Left lobe of liver (tissue), 2 donors: ENCODE results near the gene GCC1. TPM values are rescaled to one million over a fixed set of nuclear protein-coding genes. Genes with fewer than 3 reads are reported as not detected.
"Not testable (repeated sequence)": the region's sequence is repeated elsewhere in the genome, so short reads cannot be mapped to it uniquely, and the experiment has no call there.

Source experiments
- ATAC-seq: fragments of 200-7000 bp; cut with Tn5 transposase; one replicate; pipeline ENCODE4 v1.9.1; 2020; ENCODE audit warnings: mild to moderate bottlenecking, moderate library complexity
- DNase-seq: peaks from one replicate; pipeline ENCODE4 v3.0.0-alpha.2; 2020; ENCODE audit warnings: low spot score
- total RNA-seq: library from RNA; stranded (reverse); gene quantifications from one replicate; pipeline ENCODE4 v1.2.1, GENCODE V29; 2021
- donor health status: DM: no; HTN: no; CAD: no; lungs with moderate emphysema.
- donor health status: DM: no; HTN: yes; CAD: no.

GCC1 gene
- total RNA-seq, 1 donor from 2014 or later: 10.2 TPM

DNA sequence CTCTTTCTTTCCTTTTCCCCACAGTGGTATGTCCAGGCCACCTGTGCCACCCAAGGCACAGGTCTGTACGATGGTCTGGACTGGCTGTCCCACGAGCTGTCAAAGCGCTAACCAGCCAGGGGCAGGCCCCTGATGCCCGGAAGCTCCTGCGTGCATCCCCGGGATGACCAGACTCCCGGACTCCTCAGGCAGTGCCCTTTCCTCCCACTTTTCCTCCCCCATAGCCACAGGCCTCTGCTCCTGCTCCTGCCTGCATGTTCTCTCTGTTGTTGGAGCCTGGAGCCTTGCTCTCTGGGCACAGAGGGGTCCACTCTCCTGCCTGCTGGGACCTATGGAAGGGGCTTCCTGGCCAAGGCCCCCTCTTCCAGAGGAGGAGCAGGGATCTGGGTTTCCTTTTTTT lies 5.8 kb upstream of the GCC1 start:
- no peak for DNase-seq
- no peak for ATAC-seq

DNA sequence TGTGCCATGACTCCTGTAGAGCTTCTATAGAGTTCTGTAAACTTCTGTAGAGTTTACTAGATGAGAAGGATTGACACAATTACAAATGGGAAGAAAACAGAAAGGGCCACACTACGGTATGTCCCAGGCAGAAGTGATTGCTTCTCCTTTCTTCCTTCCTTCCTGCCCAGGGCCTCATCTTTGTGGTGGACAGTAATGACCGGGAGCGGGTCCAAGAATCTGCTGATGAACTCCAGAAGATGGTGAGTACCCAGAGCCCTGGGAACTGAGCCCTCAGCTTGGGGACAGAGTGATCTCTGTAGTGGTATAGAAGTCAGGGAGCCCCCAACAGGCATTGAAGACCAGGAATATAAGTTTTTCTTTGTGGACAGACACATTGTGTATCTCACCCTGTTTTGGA lies 4.5 kb upstream of the GCC1 start:
- no peak for DNase-seq
- ATAC-seq: no peak

DNA sequence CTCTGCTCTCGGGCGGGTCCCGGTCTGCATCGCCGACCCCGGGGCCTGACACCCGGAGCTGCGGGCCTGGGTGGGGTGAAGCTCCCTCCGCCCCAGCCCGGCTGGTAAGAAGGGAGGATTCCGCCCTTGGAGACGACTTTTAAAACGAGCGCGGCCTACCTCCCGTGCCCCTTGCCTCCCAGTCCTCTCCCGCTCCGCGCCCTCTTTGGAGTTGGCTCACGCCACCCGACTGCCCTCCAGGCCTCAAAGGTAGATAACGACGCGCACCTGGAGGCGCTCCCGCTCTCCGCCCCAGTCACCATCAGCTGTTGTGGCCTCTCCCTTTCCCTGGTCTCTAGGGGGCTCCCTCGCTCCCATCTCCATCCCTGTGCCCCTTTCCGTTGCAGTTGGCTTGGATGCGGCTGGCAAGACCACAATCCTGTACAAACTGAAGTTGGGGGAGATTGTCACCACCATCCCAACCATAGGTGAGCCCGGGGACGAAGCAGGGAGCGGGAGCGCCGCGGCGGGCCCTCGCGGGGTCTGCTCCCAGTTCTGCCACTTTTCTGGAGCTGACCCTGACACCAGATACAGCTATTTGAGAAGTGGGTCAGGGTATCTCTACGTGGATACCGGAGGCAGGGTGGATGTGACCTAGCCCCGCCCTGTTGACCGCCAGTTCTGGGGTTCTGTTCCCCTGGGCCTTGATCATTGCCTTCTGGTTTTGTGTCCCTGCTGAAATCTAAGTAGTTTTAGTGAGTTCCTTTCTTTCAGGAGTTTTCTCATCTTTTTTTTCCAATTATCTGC lies 3.5 kb upstream of the GCC1 start:
- ATAC-seq: peak; percentile 66
- peak; percentile 76 for DNase-seq

DNA sequence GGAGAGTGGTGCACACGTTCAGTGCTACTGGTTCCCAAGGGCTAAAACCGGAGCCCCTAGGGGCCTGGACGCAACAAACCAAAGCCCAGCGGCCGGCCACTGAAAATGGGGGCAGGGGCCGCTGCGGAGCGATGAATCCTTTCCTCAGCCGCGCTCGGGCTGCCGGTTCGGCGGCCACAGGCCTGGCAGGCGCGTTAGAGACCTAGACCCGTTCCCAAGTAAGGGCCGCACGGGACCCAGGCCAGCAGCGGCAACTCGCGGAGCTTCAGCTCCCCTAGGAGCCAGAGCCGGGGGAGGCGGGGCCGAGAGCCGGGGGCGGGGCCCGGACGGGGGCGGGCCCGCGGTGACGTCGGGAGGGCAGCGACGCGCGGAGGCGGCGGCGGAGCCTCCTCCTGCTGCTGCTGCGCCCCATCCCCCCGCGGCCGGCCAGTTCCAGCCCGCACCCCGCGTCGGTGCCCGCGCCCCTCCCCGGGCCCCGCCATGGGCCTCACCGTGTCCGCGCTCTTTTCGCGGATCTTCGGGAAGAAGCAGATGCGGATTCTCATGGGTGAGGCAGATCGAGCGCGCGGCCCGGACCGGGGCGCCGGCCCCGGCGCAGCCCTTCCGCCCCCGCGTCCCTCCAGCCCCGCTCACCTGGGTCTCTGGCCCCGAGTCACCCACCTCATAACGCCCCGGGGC lies 2.8 kb upstream of the GCC1 start, which contains the start of gene ARF5:
Gene ARF5, plus strand, starts transcription at position 393 of the 678 bp plus-strand sequence. Its CDS starts 88 bp downstream, at position 481.
- DNase-seq (peak; percentile 94), ATAC-seq (peak; percentile 91)

DNA sequence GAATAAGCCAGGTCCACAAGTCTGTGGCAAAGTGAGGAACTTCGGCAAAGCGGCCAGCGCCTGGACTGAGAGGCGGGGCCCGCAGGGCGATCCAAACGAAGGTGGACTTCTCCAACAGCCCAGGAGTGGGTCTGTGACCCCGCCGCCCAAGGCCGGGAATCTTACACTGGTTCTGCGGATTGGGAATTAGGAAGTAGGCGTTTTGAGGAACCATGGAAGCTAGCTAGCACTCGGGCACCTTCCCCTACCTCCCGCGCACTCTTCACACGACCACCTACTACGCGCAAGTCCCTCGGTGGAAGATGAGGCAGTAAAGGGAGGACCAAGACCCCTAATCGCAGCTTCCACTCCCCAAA lies 2.2 kb upstream of the GCC1 start:
- ATAC-seq (peak; percentile 15), DNase-seq (no peak)

DNA sequence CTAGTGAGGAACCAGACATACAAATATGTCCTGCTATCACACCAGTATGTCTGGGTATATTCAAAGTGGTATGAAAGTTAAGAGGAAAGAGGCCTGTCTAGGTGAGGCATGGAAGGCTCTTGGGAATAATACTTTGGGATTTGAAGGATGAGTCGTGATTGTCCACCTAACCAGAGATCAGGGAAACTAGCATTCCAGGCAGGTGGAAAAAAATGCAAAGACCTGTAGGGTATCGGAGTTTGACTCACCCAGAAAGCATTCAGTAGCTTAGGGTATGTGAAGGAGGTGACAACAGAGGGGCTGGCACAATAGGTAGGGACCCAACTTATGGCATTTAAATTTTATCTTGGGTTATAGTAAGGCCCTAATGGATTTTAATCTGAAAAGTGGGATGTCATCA lies 950 bp upstream of the GCC1 start:
- DNase-seq: no peak
- no peak for ATAC-seq

DNA sequence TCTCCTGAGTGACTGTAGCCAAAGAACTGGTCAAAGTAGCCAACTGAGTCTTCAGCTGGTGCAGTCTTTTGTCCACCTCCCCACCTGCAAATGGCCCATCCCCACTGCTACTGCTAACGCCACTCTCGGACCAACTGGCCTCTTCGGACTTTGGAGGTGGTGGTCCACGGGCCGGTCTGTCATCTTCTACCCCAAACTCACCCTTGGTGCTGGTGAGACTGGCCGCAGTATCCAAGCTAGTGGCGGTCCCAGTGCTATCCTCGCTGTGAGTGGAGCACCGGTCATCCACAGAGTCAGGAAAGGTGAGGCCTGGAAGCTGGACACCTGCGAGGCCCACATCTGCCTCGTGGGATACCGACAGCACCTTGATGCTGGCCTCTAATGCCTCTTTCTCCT lies 750 bp downstream of the GCC1 start:
- no peak for ATAC-seq
- no peak for DNase-seq

DNA sequence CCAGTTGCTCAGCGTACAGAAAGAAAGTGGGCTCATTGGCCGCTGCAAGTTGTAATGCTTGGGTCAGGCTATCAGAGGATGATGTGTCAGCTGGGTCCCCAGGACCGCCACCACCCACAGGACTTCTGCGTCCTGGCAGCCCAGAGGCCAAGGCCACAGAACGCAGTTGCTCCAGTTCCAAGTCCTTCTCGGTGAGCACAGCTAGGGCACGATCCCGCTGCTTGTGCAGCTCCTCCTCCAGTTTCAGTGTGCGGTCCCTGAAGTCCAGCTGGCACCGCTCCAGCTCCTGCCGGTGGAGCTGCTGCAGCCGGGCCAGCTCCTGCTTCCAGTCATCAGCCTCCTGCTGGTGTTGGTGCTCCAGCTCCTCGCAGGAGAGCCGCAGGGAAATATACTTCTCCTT lies 3.0 kb downstream of the GCC1 start:
- DNase-seq: peak; percentile 91
- ATAC-seq: peak; percentile 73

DNA sequence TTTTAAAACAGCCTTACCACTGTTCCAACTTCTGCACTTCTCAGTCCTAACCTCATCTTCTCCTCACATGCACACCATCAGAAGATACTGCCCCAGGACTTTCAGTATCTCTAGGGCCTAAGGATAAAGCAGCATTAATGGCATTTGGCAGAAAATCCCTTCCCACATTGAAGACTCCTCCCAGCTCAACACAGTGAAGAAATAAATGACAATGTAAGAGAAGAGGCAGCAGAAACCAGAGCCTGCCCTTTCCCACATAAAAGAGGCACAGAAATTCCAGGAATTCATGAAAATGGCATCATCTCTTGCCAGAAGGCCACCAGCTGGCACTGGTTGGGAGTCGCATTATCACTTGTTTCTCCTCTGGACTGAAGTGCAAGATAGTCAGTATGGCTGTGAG lies 3.7 kb downstream of the GCC1 start:
- DNase-seq: no peak
- no peak for ATAC-seq

DNA sequence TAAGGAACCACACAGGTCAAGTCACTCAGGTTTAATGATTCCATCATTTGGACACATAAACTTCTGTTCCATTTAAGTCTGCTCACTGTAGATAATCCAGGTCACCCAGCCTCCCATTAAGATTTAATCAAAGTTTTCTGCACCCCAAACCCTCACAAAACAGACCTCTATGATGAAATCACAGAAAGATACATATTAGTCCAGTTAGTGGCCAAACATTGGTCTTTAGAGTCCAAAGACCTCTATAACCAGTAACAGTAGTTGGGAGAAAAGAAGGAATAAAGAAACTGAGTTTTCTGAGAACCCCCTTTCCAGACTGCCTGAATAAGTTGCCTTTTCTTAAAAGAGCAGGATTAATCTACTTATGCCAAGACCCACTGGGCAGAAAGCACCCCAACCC lies 4.8 kb downstream of the GCC1 start:
- ATAC-seq (no peak), DNase-seq (no peak)

DNA sequence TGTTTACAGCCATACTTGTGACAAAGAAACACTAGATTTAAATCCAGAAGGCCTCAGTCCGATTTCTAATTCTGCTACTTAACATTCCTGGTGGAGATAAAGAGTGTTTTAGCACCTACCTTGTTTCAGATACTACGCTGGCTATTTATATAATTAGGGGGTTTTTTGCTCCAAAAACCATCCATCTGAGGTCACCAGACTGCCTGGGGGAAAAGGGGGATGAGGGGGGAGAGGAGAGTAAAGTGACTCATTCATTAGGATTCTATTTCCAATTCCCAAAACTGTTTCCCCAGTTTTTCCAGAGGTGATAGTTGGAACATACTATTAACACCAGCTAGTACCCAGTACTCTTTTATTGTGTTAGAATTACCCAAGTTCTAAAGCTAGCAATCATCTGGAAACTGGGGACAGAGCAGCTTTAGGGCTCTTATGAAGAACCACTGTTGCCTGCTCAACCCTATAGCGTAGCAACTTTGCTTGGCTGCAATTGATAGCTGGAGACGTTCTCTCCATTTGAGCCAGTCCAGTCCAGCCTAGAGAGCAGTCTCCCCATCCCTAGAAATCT lies 6.6 kb downstream of the GCC1 start:
- no peak for DNase-seq
- ATAC-seq: no peak

DNA sequence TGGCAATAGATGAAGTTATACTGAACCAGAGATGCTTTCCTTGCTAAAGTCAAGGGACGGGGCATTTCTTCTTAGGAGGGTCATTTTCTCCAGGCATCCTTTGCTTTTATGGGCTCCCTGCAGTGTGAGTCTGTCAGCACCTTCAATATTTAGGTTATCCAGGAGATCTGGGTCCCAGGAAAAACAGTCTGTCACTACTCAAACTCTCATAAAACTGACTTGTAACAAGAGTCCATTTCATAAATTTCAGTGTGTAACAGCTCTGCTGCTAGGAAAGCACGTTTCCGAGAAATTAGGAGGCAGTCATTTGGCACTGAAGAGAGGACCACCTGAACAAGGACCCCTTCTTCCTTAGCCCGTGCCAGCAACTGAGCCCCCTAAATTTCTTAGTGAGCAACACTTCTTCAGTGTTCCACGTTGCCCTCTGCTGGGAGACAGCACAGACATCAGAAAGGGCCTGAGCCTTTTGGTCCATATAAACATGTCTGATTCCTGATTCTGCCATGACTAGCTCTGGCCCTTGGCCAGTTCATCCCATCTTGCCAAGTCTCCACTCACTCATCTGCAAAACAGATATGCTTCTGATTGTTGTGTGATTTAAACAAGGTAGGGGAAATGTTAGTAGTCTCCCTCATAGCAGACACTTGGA lies 7.2 kb downstream of the GCC1 start:
- no peak for ATAC-seq
- no peak for DNase-seq

DNA sequence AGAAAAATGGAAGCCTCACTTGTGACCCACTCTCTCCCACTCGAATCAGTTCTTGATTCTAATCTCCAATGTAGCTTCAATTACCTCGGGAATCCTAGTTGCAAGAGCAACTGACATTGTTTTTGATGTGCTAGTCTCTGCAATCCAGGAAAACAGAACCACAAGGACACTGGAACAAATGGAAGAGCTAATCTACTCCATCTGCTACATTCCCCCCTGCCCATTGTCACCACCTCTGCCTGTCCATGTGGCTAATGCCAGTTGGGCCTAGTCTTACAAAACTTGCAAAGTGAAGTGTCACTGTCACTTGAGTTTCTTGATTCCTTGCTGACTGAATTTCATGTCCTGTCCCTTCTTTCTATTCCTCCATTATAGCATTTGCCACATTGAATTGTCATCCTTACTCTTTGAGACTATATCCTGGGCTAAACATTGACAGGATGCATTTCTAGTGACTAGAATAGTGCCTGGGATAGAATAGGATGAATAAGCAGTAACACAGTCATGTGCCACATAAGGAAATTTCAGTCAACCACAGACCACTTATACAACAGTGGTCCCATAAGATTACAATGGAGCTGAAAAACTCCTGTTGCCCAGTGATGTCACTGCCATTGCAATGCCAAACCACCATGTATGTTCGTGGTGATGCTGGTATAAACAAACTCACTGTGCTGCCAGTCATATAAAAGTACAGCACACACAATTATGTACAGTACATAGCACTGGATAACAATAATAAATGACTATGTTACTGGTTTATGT lies 13.5 kb downstream of the GCC1 start:
- DNase-seq (no peak), ATAC-seq (no peak)

DNA sequence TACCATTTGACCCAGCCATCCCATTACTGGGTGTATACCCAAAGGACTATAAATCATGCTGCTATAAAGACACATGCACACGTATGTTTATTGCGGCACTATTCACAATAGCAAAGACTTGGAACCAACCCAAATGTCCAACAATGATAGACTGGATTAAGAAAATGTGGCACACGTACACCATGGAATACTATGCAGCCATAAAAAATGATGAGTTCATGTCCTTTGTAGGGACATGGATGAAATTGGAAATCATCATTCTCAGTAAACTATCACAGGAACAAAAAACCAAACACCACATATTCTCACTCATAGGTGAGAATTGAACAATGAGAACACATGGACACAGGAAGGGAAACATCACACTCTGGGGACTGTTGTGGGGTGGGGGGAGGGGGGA lies 17.4 kb downstream of the GCC1 start:
- DNase-seq, ATAC-seq: not testable (repeated sequence)

DNA sequence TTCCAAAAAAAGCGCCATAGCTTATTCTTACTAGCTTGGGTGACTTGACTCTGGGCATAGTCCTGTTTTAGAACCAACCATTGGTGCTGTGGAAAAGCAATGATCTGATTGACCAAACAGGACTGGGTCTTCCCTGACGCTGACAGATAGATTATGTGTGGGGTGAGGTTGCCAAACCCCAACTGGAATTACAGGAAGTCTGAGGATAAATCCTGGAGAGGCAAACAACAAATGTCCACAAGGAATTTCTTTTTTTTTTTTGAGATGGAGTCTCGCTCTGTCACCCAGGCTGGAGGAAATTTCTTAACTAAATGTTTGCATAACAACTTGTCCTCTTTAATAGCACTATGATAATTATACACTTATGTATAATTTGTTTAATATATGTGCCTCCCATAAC lies 19.2 kb downstream of the GCC1 start:
- no peak for ATAC-seq
- no peak for DNase-seq

DNA sequence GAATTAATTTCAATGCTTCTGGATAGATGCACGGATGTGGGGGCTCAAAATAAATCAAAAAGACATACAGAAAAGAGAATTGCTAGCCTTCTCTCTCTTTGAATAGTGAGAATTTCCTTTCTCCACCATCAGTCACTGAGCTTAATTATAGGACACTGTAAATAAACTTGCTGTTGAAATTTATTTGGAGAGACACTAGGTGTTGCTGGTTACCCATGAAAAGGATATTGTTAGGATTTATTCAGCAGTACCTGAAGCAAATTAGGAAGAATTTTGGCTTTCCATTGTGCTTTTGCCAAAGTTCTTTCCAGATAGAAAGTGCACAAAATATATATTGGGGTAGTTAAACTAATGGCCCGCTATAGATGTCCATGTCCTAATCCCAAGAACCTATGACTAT lies 27.6 kb downstream of the GCC1 start:
- ATAC-seq: peak; percentile 64
- no peak for DNase-seq

DNA sequence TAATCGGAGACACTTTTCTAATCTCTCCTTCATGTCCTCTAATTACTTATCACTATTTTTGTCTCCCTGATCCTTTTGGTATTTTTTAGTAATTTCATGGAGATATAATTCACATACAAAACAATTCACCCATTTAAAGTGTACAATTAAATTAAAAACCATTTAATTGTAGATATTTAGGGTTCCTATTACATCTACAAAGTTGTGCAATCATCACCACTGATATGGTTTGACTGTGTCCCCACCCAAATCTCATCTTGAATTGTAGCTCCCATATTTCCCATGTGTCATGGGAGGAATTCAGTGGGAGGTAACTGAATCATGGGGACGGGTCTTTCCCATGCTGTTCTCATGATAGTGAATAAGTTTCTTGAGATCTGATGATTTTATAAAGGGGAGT lies 29.0 kb downstream of the GCC1 start:
- no peak for DNase-seq
- ATAC-seq: no peak

DNA sequence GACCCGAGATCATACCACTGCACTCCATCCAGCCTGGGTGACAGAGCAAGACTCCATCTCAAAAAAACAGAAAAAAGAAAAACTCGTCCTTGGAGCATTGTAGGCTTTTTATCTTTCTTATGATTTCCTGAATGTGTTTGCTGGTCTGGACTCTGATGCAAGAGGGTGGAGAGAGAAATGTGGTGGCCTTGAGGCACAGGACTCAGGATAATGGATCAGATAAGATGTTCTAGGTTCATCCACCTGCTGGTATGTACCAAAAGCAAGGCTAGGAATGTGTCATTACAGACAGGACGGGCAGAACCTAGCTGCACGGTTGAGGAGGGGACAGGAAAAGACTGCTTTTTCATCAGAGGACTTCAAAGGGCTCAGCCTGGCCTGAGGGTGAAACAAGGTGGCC lies 33.5 kb downstream of the GCC1 start:
- ATAC-seq (no peak), DNase-seq (no peak)

DNA sequence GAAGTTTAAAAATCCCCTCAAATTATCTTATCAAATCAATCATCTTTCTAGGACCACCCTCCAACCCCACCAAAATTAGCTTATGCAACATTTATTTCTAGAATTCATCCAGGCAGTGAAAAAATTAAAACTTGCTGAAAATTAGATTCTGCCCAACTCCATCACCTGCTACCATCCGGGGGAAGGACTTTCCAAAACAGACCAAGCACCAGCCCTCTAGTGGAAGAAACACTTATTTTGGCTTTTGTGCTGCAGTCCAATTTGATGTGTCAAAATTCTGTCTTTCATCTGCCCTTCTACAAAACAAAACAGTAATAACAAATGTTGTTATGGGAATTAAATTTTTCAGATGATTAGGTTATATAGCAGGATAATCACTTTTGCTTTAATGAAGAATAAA lies 35.1 kb downstream of the GCC1 start:
- no peak for ATAC-seq

DNA sequence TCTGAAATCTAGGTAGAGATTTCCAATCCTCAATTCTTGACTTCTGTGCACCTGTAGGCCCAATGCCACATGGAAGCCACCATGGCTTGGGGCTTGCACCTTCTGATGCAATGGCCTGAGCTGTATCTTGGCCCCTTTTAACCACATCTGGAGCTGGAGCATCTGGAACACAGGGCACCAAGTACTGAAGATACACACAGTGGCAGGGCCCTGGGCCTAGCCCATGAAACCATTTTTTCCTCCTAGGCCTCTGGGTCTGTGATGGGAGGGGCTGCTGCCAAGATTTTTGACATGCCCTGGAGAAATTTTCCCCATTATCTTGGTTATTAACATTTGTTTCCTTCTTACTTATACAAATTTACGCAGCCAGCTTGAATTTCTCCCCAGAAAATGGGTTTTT lies 39.1 kb downstream of the GCC1 start:
- no peak for DNase-seq
- no peak for ATAC-seq

More for the DNA sequence above, 35.1 kb downstream of the GCC1 start:
- DNase-seq: no peak

DNA sequence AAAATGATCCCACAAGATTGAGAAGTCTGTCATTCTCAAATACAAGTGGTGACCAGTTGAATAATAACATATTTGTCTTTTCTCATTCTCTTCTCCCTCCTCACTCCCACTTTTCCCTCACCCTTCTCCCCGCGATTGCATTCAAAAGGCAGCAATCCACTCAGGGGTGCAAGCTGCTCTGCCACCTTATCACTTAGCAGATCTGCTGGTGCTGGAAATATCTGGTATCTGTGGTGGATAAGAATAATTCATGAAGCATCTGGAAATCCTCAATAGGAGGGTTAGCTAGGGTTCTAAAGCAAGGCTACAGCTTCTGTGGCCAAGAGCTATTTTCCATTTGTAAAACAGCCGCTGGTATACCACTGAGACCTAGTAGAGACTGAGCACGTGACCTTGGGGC lies 43.8 kb downstream of the GCC1 start:
- DNase-seq: no peak
- no peak for ATAC-seq
